HG03175 (cell line): ENCODE data around the gene MRPL53.
A peak's percentile ranks its signal among the peaks of the same experiment; 100 is the strongest.
"Not testable (repeated sequence)": the region's sequence is repeated elsewhere in the genome, so short reads cannot be mapped to it uniquely, and the experiment has no call there.

Experiments used
- ATAC-seq: cut with Tn5 transposase; IDR thresholded peaks from one replicate; pipeline ENCODE4 v1.9.1; 2021; ENCODE audit warnings: mild to moderate bottlenecking, moderate library complexity; ENCODE audit not compliant: unreplicated experiment

MRPL53 gene

DNA sequence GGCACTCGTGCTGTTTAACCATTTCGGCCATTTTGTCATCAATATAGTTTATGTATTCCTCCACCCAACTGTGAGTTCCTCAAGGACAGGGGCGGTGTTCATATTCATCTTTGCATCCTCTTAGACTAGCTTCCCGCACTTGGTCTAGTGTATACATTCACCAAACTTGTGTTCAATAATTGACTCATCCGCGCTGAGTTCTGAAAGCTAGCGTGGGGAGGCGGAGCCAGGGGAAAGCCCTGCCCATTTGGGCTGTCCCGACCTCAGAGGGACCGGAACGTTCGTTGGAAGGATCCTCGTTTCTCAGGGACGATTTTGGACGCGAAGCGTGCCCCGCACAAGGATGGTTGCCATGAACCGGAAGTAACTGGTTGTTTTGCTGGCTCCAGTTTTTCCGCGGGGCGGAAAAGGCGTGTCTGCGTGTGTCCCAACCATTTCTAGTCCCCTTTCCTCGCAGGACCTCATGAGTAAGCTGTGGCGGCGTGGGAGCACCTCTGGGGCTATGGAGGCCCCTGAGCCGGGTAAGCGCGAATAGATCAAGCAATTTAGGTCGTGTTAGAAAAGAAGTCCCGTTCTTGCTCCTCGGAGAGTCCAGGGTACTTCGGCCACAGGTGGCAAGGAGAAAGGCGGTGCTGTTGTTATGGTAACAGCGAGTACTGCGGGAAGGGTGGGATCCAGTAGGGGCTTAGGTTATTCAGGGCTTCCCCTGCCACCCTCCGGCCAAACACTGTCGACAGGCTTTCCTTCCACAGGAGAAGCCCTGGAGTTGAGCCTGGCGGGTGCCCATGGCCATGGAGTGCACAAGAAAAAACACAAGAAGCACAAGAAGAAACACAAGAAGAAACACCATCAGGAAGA is 17.6 kb downstream of the MRPL53 start, which contains the start of gene INO80B:
Gene INO80B, plus strand, starts transcription at position 434 of the 858 bp plus-strand sequence. Its CDS starts 30 bp downstream, at position 464.
- peak; percentile 34 for ATAC-seq

DNA sequence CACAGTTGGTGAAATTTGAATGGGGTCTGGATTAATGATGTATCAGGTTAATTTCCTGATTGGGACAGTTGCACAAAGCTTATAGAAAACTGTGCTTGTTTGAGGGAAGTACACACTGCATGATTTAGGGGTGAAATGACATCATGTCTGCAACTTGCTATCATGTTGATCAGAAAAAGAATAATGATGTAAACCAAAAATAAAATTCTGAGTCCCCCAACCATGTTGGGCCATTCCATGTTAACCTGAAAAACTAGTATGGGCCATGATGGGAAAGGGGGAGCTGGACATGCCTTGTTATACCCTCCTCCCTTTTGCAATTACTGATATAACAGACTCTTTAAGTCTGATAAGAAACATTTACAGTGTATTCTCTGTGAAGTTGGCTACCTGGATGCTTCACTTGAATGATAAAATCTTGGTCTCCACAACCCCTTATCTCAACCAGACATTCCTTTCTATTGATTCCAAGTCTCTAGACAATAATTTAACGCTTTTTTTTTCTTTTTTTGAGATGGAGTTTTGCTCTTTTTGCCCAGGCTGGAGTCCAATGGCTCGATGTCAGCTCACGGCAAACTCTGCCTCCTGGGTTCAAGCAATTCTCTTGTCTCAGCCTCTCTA is 21.8 kb downstream of the MRPL53 start:
- ATAC-seq = no peak

DNA sequence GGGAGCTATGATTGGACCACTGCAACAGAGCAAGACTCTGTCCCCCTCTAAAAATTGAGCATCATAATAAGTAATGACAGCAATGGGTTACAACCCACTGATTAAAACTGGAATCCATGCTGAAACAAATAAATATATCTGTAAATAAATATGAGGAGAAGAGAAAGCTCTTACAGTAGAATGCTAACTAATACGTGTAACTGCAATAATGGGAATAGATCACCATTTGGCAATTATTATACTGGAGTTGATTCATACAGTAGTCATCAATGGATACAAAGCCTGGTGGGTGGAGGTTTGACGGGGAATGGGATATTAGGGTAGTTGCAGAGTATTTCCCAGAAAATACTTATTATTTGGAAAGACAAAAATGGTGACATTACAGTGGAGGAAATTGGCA is 23.7 kb downstream of the MRPL53 start:
- no peak for ATAC-seq

DNA sequence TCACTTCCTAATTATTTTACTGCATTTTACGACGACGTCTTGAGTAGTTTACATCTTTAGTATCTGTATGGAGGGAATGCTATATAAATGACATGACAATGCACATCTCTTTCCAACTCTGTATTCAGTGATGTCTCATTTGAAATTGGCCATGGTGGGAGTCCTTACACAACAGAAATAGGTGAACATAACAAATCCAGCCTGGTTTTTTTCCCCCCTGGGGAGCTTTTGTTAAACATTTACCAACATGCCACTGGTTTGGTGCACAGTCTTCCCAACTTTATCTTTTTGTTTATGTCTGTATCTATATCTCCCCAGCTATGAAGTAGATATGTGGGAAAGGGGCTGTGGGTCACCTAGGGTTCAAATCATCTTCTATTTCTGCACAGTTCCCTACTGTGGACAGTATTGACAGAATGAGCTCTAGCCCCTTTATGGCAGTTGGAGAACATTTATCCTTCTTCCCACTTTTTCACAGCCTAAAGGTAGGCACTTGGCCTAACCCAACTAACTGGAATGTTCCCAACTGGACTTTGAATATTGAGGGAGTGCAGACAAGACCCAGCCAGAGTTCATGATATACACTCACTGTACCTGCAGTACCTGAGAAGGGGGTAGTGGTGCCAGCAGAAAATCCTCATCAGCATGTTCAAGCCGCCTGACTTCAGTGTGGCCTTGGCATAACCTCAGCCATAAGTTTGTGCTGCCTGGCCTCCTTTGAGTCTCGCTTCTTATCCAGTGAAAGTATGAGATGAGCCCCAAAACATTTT is 25.1 kb downstream of the MRPL53 start:
- no peak for ATAC-seq

DNA sequence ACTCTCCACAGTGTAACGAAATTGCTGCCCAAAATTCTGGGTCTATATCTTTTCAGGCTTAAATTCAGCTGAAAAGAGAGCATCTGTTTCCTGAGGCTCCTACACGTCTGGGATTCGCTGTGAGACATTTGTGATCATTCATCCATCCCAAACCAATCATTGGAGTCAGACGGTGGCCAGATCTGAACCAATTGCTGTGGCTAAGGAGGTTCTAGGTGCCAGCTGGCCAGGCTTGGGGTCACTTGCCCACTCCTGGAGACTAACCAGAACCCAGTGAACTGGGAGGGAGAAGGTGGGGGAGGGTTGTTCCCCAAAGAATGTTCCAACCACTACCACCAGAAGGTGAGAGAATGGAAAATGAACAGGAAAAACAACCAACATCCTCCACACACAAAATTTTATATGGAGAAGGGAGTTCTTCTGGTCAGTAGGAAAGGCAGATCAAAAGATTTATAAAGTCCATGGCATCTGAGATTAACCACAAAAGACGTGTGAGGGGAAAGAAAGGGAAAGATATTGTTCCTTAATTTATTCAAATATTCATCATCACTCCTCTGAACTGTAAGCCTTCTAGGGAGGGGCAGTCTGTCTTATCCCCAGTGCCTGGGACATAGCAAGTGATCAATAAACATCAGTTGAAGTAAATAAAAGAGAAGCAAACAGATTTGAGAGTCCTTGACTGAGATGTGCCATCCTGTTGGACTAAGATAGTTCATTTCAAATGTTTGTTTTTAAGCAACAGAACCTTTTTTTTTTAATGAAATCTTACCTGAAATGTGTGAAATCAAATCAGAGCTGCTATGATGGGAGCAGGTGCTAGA is 27.8 kb downstream of the MRPL53 start:
- ATAC-seq = no peak

DNA sequence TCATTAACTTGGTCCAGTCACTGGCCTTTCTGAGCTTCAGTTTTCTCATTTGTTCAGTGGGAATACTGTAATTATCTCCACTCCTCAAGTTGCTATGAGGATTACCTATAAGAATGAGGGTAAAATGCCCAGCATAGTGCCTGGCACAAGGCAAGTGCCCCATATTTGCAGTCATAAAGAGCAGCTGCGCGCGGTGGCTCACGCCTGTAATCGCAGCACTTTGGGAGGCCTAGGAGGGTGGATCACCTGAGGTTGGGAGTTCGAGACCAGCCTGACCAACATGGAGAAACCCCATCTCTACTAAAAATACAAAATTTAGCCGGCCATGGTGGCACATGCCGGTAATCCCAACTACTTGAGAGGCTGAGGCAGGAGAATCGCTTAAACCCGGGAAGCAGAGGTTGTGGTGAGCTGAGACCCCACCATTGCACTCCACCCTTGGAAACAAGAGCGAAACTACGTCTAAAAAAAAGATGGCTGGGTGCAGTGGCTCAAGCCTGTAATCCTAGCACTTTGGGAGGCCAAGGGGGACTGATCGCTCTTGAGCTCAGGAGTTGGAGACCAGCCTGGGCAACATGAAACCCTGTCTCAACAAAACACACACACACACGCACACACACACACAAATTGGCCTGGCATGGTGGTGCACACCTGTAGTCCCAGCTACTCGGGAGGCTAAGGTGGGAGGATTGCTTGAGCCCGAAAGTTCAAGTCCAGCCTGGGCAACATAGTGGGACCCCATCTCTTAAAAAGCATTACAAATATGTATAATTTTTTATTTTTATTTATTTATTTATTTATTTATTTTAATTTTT is 29.8 kb downstream of the MRPL53 start:
- not testable (repeated sequence) for ATAC-seq

DNA sequence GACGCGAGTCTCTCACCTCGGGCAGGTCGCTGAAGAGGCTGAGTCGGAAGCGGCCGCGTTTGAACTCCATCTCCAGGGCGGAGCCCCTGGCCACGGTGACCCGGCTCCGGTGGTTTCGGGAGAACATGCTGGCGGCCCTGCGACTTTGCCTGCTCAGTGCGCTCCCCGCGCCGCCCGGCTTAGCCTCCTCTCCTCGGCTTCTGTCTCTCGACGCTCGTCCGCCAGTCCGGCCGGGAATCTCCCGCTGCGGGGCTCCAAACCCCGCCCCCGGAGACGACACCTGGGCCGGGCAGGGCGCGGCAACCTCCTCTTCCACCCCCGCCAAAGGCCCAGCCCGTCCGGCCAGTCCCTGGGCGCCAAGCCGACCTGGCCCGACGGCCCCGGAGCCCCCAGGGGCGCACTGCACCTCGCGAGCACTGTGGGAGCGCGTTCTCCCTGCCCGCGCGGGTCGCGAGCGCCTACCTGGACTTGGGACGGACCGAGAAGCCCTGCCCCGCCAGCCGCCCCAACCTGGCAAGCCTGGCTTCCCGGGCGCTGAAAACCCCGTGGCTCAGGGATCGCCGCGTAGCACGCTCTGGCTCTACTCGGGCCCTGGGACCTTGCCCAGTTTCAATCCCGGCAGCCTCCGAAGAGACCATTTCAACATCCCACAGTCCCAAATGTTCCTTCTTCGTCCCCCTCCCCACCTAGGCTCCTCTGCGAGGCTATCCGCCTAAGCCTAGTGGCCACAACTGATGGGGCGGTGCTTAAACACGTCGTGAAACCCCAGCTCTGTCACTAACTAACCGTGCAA is 30.6 kb downstream of the MRPL53 start, which contains the start of gene RTKN:
Gene RTKN, minus strand, starts transcription at position 248 of the 793 bp plus-strand sequence. Its CDS starts 121 bp downstream, at position 127.
- ATAC-seq = no peak

DNA sequence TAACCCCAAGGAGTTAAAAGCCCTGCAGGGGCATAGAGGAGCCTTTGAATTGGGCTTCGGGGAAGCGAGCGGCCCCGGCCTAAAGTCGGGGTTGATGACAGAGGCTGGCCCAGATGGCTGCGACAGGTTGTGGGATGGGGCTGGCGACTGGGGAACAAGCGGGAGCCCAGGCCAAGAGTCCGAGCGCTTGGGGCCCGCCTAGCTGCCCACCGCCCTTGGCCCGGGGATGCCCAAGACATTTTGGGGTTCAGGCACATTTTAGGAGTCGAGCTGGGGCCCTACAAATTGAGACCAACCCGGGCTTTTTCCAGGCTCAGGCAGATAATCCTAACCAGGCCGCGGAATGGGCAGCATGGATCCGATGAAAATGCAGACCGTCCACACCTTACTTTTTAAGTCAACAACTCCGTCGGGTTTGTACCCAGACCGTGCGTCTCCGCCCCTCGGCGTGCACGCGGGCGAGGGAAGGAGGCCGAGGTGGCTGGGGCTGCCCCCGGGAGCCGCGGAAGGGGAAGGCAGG is 31.2 kb downstream of the MRPL53 start:
- no peak for ATAC-seq

DNA sequence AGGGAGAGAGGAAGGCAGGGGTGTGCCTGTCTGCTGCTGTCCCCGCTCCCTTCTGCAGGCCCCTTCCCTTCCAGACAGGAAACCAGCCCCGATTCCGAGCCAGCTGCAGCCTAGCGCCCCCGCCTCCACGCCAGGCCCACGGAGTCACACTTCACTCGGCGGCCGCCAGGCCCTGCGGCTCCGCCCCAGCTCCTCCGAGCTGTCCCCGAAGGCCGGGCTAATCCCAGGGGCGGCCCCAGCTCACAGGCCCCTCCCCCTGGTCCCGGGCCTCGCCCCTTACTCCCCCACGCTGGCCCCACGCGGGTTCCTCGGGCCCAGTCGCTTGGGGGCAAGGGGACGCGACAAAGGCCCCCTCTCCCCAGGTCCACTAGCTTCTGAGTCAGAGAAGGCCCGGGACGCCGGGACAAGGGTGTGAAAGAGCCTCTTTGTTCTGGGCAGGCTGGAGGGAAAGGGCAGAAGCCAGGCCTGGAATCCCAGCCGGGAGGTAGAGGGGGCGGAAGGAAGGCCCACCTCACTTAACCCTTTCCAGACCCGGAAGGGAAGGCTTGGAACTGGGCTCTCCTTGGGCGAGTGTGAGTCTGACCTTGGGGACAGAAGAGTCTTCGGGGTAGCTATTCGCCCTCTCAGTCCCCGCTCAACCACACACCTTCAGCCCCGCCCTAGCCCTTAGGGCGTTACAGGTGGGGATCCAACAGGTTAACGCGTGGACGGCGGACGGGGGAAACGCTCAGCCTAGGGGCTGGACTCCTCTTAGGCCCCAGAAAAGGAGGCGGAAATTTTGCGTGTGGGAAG is 31.9 kb downstream of the MRPL53 start:
- peak; percentile 83 for ATAC-seq

DNA sequence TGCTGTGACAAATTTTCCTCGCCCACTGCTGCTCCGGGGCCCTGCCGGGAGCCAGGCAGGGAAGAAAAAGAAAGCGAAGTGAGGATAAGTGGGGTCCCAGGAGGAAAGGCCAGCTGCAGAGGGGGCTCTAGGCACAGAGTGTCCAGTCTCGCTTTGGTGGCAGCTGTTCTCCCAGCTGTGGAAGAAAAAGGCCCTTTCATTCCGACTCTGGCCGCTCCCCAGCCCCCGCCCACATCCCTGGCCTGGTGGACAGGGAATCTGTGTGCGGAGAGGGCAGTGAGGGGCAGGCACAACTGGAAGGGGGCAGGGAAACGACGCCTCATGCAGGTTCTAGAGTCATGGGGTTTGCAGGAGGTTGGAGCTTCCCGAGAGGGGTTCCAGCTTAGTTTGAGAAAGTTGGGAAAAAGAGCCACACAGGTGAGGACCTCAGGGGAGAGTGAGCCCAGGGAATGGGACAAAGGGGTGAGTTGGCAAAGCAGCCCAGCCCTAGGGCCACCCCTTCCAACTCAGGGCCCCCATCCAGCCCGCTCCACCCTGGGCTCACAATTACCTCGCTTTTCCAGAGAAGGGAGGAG is 32.6 kb downstream of the MRPL53 start:
- ATAC-seq = no peak

DNA sequence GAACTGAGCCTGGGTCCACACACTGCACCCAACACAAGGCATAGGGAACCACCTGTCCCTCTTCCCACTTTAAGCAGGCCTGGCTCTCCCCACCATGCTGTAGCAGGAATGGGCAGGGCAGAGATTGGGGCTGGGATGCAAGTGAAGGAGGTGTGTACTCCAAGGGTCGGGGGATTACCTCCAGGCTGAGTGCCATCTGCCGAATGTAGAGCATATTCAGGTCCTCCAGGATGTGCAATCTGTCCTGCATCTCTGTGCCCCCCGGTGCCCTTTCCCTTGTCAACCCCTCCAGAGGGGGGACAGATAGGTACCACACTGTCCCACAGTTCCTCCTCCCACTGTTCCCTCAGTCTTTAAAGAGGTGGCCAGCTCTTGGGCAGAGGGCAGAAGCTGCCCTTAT is 33.1 kb downstream of the MRPL53 start:
- ATAC-seq = no peak

DNA sequence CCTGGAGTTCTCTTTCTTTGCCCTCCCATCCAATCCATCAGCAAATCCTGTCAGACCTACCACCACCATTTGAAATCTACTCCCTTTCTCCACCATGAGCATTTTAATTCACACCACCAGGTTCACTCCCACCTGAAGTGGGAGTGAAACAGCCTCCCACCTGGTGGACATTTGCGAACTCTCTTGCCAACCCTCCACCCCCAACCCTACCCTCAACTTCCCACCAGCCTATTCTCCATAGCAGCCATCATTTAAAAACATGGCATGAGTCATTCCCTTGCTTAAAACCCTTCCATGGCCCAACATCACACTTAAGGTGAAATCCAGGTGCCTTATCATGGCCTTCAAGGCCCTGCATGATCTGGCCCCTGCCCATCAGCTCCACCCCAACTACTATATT is 34.2 kb downstream of the MRPL53 start:
- ATAC-seq = no peak

DNA sequence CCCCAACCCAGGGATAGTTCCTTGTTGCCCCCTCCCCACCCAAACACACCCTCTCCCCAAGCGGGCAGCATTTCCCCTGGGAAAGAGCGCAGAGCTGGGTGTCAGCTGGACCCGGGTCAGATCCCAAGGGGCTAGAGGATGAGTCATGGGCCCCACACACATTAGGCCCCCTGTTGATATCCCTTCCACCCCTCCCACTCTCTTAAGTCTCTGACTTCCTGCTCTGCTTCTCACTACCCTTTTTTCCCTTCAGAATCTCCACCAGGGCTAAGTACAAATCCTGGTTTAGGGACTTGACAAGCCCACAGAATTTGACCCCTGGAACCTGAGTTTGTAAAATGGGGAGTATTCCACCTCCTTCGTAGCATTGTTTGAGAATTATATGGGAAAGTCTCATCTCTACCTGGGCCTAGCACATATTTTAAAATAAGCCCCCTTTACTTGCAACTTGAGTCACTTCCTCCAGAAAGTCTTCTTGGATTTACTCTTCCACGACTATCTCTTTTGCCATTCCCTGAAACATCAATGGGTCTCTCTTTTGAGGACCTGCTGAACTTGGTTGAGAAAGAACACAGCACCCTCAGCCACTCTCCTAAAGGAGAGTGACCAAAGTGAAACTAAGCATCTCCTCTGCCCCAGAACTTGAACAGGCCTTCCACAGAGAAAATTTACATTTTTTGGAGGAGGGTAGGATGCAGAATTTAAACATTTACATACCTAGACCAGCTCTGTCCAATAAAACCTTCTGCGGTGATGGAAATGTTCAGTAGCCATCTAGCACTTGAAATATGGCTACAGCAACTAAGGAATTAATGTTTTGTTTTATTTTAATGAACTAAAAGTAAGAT is 35.4 kb downstream of the MRPL53 start:
- no peak for ATAC-seq

DNA sequence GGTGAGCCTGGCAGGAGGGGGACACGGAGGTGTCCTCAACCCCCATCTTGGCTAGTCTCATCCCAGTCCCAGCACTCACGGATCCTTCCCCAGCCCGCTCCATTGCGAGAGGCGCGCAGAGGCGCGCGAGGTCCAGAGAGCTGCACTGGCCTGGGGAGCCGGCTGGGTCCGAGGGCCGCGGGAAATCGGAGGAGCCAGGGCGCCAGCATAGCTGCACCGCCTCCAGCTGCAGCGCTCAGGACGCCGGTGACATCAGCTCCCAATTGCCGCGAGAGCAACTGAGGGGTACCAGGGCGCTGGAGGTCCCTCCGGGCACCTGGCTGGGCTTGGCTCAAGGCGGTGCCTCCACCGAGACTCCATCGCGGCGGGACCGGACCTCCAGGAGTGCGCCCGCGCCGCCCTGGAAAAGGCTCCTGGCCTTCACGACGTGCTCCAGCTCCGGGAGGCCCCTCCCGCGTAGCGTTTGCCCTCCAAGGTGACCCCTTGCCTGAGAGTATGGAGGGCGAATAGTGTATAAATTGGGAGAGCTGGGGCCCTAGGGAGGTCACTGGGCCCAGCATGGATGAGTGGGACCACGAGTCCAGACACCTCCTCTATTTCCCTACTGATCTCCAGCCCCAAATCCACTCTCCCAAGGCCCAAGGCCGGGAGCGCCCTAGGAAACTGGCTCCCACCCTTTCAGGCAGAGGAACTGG is 36.2 kb downstream of the MRPL53 start:
- ATAC-seq = no peak

DNA sequence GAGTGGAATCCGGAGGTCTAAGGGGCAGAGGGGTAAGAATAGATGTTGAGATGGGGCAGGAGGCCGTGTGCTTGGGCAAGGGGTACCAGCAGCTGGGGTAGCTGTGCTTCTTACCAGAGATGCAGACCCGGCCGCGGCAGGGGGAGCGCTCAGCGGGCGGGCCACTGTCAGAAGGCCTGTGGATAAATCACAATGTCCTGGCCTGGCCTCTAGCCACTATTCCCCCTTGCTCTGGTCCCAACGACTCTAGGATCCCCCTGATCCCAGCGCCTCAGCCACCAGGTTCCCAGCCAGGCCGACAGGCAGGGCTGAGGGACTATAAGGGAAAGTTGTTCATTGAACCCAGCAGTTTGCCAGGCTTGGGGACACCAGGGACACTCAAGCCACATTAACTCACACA is 42.0 kb downstream of the MRPL53 start:
- no peak for ATAC-seq
